ENCODE measurements around the gene SDF2.
A peak's percentile ranks its signal among the peaks of the same experiment; 100 is the strongest.

Gene SDF2

DNA sequence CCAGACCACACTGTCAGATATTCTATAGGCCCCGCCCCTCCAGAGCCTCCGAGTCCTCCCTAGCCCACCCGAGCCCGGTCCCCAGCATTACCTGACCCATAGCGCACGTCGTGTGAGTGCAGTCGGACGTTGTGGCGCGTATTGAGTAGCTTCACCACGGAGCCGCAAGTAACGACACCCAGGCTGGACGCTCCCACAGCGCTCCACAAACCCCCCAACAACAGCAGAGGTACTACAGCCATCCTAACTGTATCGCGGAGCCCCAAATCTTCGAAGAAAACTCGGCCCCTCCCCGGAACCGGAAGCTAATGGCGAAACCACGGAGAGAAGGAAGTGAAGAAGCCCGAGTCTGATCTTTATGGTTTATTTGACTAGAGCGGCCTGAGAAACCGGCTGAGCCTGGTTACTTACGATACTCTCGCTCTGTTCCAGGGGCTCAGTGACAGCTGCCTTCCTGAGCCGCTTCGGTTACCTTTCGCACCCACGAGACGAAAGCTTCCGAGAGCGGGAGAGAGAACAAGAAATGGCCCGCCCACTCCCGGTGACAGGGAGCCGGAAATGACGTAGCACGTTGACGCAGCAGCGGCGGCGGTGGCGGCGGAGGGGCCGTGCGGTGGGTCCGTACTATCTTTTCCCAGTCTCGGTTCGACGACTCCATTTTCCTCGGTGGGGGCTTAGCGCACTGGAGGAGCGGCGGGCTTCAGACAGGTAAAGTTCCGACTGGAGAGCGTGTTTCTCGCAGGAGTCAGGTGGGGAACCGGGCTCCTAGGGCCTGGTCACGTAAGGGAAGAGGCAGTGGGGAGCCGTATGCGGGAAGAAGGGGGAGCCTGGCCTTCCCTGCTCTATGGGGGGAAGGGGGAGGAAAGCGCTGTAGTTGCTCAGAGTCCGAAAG, at the start of gene SDF2, which contains the start of gene SUPT6H:
Gene SDF2, minus strand, starts transcription at position 272 of the 892 bp plus-strand sequence. Its CDS starts 30 bp downstream, at position 242.
Gene SUPT6H, plus strand, starts transcription at position 571 of the 892 bp plus-strand sequence. CDS start 11,197 bp downstream, outside the sequence.
- peak; percentile 93 to 95 (median 94) for DNase-seq (ENCODE audit: low read depth in 3 of 3)

- DNase-seq (ENCODE audit: low read depth in 3 of 3), result peak; percentile 80 to 92 (median 89)
These were observed 49.4 kb upstream of the SDF2 start for GRCh38 chr17:28710861-28711722.

- DNase-seq (ENCODE audit: low read depth in 3 of 3), result no peak
These were observed 45.6 kb upstream of the SDF2 start for GRCh38 chr17:28707339-28707720.

DNA sequence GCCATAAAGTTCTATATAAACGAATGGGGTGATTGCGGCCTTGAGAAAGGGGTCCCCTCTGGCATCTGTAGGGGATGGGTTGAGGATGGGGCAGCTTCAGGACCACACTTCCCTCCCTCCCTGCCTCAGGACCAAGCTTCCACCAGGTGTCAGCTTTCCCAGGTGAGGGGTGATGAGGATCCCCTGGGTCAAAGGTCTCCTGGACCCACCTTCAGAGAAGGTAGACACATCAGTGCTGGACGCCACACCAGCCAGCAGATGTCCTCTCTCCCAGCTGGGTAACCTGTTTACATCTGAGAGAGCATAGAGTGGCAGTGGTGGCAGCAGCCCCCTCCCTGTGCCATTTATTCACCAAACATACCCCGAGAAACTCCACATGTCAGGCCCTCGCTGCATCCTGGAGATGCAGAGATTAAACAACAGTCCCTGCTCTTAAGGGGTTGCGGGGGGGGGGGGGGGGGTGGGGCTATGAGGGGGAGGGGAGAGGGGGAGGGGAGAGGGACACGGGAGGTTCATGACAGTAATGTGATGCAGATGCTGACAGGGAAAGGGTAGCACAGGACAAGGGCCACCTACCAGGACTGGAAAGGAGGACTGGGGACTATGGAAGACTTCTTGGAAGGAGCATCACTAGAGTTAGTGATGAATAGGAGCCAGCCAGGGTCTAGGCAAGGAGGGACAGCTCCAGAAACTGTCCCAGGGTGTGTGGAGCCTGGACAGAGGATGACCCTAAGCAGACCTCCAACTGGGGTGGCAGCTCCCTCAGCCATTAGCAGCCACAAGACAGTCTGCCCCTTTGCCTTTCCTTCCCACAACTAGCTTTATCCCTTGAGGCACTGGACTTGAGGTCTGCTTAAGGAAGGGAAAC, 45.0 kb upstream of the SDF2 start:
- no peak for DNase-seq (ENCODE audit: low read depth in 3 of 3)

- DNase-seq (ENCODE audit: low read depth in 3 of 3), result no peak
These were observed 44.1 kb upstream of the SDF2 start for GRCh38 chr17:28705728-28706334.

- no peak for DNase-seq (ENCODE audit: low read depth in 3 of 3)
These were observed 43.5 kb upstream of the SDF2 start for GRCh38 chr17:28705074-28705659.

- no peak for DNase-seq (ENCODE audit: low read depth in 3 of 3)
These were observed 42.6 kb upstream of the SDF2 start for GRCh38 chr17:28704219-28704858.

DNA sequence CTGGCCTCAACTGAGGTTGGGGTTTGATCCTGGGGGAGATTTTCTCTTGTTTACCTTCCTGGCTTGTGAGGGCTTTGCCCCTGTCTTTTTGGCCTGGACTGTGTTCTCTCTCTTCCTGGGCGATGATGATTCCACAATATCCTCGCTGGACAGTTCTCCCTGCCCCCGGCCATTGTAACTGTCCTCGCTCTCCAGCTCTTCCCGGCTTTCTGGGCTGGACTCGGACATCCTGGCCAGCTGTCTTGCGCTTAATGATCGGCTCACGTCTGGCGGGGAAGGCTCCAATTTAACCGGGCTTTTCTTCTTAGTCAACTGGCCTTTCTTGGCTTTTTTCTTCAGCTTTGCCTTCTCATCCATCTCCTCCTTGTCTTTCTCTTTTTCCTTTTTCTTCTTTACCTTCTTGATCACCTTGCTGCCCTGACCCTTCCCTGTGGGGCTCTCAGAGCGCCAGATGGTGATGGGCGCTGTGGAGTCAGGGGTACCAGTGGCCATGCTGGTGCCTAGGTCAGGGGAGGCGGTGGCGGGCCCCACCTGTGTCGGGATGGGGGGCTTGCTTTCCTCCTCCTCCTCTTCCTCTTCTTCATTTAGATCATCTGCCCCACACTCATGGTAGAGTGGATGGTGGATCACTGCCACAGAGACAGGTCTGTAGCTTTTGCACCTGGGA, 42.0 kb upstream of the SDF2 start:
- no peak for DNase-seq (ENCODE audit: low read depth in 3 of 3)

DNA sequence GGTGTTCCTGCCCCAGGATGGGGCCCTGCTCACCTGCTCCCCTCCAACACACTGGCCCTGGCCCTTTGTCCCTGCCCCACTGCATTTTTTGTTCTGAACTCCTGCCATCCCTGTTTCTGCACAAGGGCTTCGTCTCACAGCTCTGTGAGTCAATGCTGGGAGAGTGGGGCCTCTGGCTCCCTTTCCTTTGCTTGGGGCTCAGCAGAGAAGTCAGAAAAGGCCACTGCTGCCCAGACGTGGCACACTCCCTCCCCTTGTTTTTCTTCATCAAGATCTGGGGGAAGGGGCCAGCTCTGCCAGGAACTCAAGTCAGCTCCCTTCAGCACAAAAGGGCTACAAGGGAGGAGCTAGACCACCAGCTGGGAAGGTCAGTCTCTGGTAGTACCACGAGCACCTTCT, 41.0 kb upstream of the SDF2 start:
- no peak for DNase-seq (ENCODE audit: low read depth in 3 of 3)

GRCh38 chr17:28702026-28702751, 40.5 kb upstream of the SDF2 start:
- no peak for DNase-seq (ENCODE audit: low read depth in 3 of 3)

DNA sequence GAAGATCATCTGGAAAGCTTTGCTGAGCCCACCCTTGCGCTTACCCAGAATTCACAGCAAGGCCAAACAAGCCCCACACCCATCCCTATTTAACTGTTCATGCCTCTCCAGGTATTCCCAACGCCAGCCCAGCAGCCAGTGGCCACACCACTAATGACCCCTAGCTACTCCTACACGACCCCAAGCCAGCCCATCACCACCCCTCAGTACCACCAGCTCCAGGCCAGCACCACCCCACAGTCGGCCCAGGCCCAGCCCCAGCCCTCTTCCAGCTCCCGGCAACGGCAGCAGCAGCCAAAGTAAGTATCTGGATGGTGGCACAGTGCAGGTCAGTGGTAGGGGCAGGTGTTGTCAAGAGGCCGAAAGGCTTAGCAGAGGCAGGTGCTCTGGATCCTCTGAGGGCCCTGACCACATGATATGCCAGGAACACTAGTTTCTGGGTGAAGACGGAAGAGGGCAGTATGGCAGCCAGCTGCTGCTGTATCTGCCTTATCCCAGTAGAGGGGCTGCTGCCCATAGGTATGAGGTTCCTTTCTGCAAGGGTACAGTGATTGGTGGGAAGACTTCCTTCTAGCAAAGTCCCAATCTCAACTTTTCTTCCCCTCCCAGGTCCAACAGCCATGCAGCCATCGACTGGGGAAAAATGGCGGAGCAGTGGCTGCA, 39.3 kb upstream of the SDF2 start:
- DNase-seq (ENCODE audit: low read depth in 3 of 3), result no peak

DNA sequence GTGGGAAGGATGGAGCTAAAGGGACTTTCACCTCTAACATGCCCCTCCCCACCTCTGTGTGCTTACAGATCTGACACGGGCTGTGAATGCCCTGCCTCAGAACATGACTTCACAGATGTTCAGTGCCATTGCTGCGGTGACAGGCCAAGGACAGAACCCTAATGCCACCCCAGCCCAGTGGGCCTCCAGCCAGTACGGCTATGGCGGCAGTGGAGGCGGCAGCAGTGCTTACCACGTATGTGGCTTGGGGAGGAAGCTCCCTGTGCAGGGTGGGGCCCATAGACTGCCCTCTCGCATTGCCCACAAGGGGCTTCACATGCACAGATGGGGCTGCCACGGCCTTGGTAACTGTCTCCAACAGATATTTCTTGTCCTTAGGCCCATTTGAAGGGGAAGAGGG, 38.6 kb upstream of the SDF2 start:
- no peak for DNase-seq (ENCODE audit: low read depth in 3 of 3)

- no peak for DNase-seq (ENCODE audit: low read depth in 3 of 3)
These were observed 36.7 kb upstream of the SDF2 start for GRCh38 chr17:28698253-28698941.

GRCh38 chr17:28693869-28694268, 32.2 kb upstream of the SDF2 start:
- DNase-seq (ENCODE audit: low read depth in 3 of 3), result no peak

DNA sequence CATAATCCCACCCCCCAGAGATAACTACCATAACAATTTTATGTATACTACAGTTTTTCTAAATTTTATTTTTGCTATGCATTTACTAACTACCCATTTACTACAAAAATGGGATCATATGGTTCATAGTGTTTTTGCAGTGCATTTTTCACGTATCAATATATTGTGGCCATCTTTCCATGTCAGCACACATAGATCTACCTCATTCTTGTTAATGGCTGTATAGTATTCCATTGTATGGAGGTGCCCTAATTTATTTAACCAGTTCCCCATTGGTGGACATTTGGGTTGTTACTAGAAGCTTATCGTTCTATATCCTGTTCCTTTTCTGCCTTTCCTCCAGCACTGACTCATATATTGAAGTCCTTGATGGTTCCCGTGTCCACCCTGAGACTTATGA, 27.3 kb upstream of the SDF2 start:
- DNase-seq (ENCODE audit: low read depth in 3 of 3), result no peak

GRCh38 chr17:28688481-28688880, 26.8 kb upstream of the SDF2 start:
- DNase-seq (ENCODE audit: low read depth in 3 of 3), result no peak

DNA sequence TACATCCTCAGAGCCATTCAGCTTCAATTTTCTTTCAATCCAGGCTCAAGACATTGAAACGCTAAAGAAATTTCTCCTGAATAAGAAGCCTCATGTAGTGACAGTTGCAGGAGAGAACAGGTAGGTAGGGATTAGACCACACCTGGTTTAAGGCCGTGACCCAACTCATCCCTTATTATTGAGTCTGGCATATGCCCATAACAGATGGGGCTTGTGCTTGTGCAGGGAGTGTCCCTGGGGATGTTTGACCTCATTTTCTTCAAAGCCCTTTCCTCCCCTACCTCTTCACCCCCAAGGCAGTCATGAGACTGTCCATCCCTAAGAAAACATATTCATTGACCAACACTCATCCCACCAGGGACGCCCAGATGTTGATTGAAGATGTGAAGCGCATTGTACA, 24.6 kb upstream of the SDF2 start:
- DNase-seq (ENCODE audit: low read depth in 3 of 3), result no peak

DNA sequence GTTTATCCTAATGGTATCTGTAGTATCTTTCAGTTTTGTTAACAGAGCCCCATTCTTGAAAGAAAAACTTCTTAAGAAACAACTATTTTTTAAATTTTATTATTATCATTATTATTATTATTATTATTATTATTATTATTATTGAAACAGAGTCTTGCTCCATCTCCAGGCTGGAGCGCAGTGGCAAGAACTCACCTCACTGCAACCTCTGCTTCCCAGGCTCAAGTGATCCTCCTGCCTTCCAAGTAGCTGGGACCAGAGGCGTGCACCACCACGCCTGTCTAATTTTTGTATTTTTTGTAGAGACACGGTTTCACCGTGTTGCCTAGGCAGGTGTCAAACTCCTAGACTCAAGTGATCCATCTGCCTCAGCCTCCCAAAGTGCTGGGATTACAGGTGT, 23.7 kb upstream of the SDF2 start:
- DNase-seq (ENCODE audit: low read depth in 3 of 3), result no peak

All from stimulated activated CD4-positive, alpha-beta T cell treated with anti-CD3 and anti-CD28 coated beads, TNF-alpha, amount 100 ng/mL, for 24 hours (primary cell).